ENCODE data around the gene RETREG2. TPM values are rescaled to one million over a fixed set of nuclear protein-coding genes. Genes with fewer than 3 reads are reported as not detected.
A peak's percentile ranks its signal among the peaks of the same experiment; 100 is the strongest.

The RETREG2 gene
- total RNA-seq, 2 experiments from 2014 or later: 44.0 to 44.1 TPM

DNA sequence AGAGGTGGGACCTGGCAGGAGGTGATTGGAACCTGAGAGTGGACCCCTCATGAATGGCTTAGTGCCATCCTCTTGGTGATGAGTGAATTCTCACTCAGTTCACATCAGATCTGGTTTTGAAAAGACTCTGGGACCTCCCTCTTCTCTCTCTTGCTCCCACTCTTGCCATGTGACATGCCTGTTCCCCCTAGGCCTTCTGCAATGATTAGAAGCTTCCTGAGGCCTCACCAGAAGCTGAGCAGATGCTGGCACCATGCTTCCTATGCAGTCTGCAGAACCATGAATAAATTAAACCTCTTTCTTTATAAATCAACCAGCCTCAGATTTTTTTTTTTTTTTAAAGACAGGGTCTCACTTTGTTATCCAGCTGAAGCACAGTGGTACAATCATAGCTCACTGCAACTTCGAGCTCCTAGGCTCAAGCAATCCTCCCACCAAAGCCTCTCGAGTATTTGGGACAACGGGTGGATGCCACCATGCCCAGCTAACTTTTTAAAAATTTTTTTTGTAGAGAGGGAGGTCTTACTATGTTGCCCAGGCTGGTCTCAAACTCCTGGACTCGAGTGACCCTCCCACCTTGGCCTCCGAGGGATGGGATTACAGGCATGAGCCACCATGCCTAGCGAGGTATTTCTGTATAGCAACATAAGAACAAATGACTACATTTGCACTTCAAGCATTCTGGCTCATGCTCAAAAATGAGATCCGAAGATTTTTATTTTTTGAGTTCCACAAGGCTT, 26.5 kb downstream of the RETREG2 start:
- Mint-ChIP-seq H3K9me3 (peaks cover 7% of the 10 kb centered on the region), H3K27ac (no peak overlapping the region), H3K4me1 (ENCODE audit: low read depth) (peaks cover 29% of the 10 kb centered on the region), H3K4me3 (no peak overlapping the region), H3K36me3 (ENCODE audit: low read depth) (peaks cover 9% of the 10 kb centered on the region), H3K27me3 (ENCODE audit: low read depth) (no peaks in the 10 kb centered on the region)
- DNase-seq: no peak
- CTCF ChIA-PET: interaction anchor here (0.6 kb wide), 1 partner anchor 12 kb away, joined by 3 read pairs; no protein-coding TSS in a partner anchor
- intact Hi-C loops (cut with micrococcal nuclease): no loop called here

DNA sequence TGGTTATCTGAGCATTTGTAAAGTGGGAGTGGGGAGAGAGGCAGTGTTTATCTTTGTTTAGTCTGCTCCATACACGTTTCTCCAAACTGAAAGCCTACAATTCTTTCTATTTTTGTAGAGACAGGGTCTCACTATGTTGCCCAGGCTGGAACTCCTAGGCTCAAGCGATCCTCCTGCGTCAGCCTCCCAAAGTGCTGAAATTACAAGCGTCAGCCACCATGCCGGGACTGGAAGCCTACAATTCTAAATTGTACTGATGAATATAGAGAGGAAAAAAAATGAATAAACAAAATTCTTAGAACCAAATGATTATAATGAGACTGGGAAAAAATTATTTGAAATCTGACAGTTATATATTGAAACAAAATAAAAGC, 27.1 kb downstream of the RETREG2 start:
- intact Hi-C loops (cut with micrococcal nuclease): no loop called here
- Mint-ChIP-seq H3K4me3 (peak overlapping the region; percentile 32), H3K36me3 (ENCODE audit: low read depth) (peaks cover 9% of the 10 kb centered on the region), H3K9me3 (peaks cover 7% of the 10 kb centered on the region), H3K27me3 (ENCODE audit: low read depth) (no peaks in the 10 kb centered on the region), H3K27ac (peak overlapping the region; percentile 30), H3K4me1 (ENCODE audit: low read depth) (peaks cover 32% of the 10 kb centered on the region)
- no peak for DNase-seq
- CTCF ChIA-PET: interaction anchor here (0.6 kb wide), 1 partner anchor 109 kb away, joined by 3 read pairs; no protein-coding TSS in a partner anchor

DNA sequence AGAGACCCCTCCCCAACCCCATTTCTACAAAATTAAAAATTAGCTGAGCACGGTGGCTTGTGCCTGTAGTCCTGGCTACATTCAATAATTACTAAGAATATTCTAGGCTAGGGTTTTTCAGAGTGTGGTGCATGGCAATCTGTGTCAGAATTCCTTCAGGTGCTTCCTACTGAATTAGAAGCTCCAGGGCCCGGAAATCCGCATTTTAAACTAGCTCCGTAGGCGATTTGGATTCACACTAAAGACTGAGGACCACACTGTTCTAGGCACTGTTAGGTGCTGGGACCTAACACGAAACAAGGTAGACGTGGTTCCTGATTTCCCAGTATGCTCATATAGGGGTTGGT, 27.9 kb downstream of the RETREG2 start:
- H3K4me1 Mint-ChIP-seq (ENCODE audit: low read depth): peaks cover 29% of the 10 kb centered on the region
- CTCF ChIA-PET: interaction anchor here (0.9 to 4.0 kb wide), 13 partner anchors 9 to 308 kb away, joined by 3 to 21 read pairs (median 5); partner anchors contain the start of genes CNPPD1, DNAJB2, NHEJ1 and SLC23A3

DNA sequence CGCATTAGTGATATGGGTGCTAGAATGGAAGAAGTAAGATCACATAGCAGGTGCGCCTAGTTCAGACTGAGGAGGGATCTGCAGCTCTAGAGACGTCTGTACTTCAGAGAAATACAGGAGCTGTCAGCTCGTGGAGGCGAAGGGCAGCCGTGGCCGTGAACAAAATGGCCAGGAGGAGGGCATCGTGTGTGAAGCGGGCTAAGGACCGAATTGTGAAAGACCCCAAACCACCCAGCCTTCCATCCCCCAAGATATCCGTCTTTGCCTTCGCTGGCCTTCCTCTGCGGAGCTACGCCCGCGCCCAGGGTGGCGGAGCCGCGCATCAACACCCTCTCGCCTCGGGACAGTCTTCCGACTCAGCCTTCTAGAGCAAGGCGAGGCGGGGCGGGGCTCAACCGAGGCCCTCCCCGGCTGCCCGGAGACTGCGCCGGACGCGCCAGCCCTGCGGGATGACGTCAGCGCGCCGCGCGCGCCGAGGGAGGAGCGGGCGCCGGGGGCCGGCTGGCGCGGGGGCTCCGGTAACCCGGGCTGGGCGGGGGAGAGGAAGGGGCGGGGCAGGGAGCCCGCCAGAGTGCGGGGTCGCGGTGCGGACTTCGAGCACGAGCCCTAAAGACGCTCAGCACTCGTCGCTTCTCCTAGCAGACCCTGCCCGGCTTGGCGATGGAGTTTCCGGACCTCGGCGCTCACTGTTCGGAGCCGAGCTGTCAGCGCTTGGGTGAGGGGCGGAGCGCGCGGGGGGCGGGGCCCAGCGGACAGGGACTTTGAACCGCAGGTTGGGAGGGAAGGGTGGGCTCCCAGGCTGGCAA, 28.5 kb downstream of the RETREG2 start, which contains the start of gene ZFAND2B:
TSS of gene ZFAND2B (plus strand) at position 455 of the 806 bp plus-strand sequence. CDS start at position 661, 206 bp downstream.
- Mint-ChIP-seq H3K9me3 (peaks cover 3% of the 10 kb centered on the region), H3K4me3 (peak within 1 kb of the TSS; percentile 94), H3K27ac (peak within 1 kb of the TSS; percentile 96), H3K36me3 (ENCODE audit: low read depth) (peaks cover 9% of the 10 kb centered on the region), H3K27me3 (ENCODE audit: low read depth) (no peaks in the 10 kb centered on the region), H3K4me1 (ENCODE audit: low read depth) (peaks cover 32% of the 10 kb centered on the region)
- intact Hi-C loops (cut with micrococcal nuclease): loop anchor here (1.0 to 2.0 kb wide), 8 partner anchors 13 to 638 kb away; partner anchors contain the start of genes ANKZF1, ATG9A, CNOT9 and DNAJB2
- CTCF ChIA-PET: interaction anchor here (0.6 to 4.0 kb wide), 14 partner anchors 10 to 309 kb away, joined by 3 to 21 read pairs (median 4); partner anchors contain the start of genes CNPPD1, DNAJB2, NHEJ1 and SLC23A3
- DNase-seq: peak; percentile 94

More for the DNA sequence above, 27.9 kb downstream of the RETREG2 start:
- H3K27ac Mint-ChIP-seq: peak overlapping the region; percentile 96
- peaks cover 9% of the 10 kb centered on the region for H3K36me3 Mint-ChIP-seq (ENCODE audit: low read depth)
- no peak for DNase-seq
- H3K4me3 Mint-ChIP-seq: peak overlapping the region; percentile 94
- intact Hi-C loops (cut with micrococcal nuclease): loop anchor here (1.0 to 2.0 kb wide), 7 partner anchors 23 to 638 kb away; partner anchors contain the start of genes ANKZF1, ATG9A, CNOT9 and DNAJB2
- no peaks in the 10 kb centered on the region for H3K27me3 Mint-ChIP-seq (ENCODE audit: low read depth)
- H3K9me3 Mint-ChIP-seq: peaks cover 5% of the 10 kb centered on the region

DNA sequence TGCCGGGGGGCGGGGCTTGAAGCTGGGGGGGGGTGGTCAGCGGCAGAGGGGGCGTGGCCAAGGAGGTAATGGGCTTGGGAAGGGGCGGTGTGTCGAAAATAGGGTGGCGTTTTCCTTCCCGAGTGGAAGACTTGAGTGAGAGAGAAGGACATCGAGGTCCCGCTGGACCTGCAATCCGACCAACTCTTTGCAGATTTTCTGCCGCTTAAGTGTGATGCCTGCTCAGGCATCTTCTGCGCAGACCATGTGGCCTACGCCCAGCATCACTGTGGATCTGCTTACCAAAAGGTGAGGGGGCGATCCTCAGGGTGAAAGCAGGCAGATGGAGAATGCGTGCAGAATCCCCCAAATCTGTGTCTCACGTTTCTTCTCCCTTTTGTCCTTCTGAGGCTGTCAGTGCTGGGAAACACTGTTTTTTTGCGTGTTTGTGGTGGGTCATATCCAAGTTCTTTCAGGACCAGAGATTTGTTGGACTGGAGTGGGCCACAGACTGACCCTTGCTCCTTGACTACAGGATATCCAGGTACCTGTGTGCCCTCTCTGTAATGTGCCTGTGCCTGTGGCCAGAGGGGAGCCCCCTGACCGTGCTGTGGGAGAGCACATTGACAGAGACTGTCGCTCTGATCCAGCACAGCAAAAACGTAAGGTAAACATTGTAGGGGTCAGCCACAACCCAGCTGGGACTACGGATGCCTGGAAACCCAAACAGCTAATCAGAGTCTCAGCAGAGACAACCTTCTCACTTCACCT, 29.2 kb downstream of the RETREG2 start:
- Mint-ChIP-seq H3K4me3 (peak overlapping the region; percentile 94), H3K27me3 (ENCODE audit: low read depth) (no peaks in the 10 kb centered on the region), H3K9me3 (peaks cover 3% of the 10 kb centered on the region), H3K4me1 (ENCODE audit: low read depth) (peaks cover 32% of the 10 kb centered on the region), H3K27ac (peak overlapping the region; percentile 96), H3K36me3 (ENCODE audit: low read depth) (peaks cover 13% of the 10 kb centered on the region)
- DNase-seq: no peak
- CTCF ChIA-PET: interaction anchor here (0.5 to 4.0 kb wide), 15 partner anchors 24 to 166 kb away, joined by 3 to 21 read pairs (median 4); partner anchors contain the start of genes CNPPD1, DNAJB2, NHEJ1 and SLC23A3
- intact Hi-C loops (cut with micrococcal nuclease): loop anchor here (1.0 to 2.0 kb wide), 2 partner anchors 12 to 179 kb away; partner anchors contain the start of gene DNPEP

DNA sequence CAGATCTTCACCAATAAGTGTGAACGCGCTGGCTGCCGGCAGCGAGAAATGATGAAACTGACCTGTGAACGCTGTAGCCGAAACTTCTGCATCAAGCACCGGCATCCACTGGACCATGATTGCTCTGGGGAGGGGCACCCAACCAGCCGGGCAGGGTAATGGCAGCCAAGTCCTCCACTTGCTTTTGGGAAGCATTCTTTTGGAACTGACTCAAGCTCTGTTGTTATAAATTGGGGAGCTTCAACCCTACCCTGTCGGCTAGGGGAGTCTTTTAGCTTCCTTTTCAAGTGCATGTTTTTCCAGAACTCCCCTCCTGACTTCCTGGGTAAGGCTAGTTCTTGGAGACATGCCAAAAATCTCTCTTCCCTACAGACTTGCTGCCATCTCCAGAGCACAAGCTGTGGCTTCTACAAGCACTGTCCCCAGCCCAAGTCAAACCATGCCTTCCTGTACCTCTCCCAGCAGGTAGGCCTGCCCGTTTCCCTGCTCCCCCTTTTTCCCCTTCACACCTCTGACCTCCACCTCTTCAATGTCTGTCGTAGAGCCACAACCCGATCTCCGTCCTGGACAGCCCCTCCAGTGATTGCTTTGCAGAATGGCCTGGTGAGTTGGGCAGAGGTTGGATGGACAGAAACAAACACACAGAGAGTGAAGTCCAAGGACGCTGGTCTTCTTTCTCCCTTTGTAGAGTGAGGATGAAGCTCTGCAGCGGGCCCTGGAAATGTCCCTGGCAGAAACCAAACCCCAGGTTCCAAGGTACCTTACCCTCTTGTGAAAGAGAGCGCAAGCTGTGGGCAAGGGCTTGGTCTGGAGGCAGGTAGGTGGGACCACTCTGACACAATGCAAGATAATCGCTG, 30.0 kb downstream of the RETREG2 start:
- H3K27me3 Mint-ChIP-seq (ENCODE audit: low read depth): no peaks in the 10 kb centered on the region
- H3K27ac Mint-ChIP-seq: peak overlapping the region; percentile 78
- H3K4me1 Mint-ChIP-seq (ENCODE audit: low read depth): peaks cover 32% of the 10 kb centered on the region
- DNase-seq: no peak
- CTCF ChIA-PET: interaction anchor here (0.5 to 4.0 kb wide), 9 partner anchors 36 to 163 kb away, joined by 3 to 21 read pairs (median 4); partner anchors contain the start of gene DNAJB2
- H3K9me3 Mint-ChIP-seq: peaks cover 3% of the 10 kb centered on the region
- H3K4me3 Mint-ChIP-seq: peak overlapping the region; percentile 94
- peaks cover 13% of the 10 kb centered on the region for H3K36me3 Mint-ChIP-seq (ENCODE audit: low read depth)
- intact Hi-C loops (cut with micrococcal nuclease): loop anchor here (1.0 to 2.0 kb wide), 2 partner anchors 11 to 179 kb away; partner anchors contain the start of gene DNPEP

DNA sequence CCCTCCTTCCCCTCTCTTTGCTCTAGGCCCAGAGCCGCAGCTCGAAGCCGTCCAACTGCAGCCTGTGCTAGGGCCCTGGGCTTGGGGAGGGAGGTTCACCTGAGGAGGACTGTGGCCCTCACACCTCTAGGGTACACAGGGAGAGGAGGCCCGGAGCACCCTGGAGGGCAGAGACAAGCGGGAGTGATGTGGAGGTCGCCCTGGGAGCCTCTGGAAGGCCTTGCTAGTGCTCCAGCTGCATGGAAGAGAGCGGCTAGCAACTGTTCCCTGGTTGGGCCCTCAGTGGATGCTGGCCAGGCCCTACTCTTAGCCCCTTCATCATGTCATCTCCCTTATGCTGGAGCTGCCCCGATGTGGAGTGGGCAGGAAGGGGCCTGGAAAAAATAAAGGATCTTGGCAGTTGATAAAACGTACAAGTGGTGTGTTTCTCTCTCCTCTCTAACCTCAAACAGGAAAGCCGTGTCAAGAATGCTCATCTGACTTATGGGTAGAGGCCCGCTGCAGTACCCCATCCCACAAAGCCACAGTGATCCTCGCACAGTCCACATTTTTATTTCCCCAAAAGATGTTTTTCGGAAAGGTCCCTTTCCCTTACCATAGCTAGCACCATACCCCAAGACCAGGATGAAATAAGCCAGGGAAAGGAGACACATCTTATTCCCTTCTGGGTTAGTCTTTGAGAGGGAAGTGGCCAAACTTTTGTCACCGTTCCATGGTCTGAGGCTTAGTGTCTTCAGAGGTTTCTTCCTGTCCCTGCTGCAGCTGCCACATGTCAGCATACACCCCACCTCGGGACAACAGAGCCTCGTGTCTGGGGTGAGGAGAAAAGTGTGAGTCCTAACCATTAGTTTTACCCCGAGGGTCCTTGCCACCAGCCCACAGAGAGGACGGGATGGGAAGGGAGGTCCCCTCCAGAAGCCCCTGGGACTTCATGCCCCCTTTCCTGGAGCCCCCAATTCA, 31.4 kb downstream of the RETREG2 start:
- Mint-ChIP-seq H3K27ac (peak overlapping the region; percentile 78), H3K27me3 (ENCODE audit: low read depth) (no peaks in the 10 kb centered on the region), H3K36me3 (ENCODE audit: low read depth) (peaks cover 18% of the 10 kb centered on the region), H3K4me3 (no peak overlapping the region), H3K9me3 (peaks cover under 1% of the 10 kb centered on the region), H3K4me1 (ENCODE audit: low read depth) (peaks cover 32% of the 10 kb centered on the region)
- no peak for DNase-seq
- intact Hi-C loops (cut with micrococcal nuclease): no loop called here
- CTCF ChIA-PET: interaction anchor here (1.0 to 4.0 kb wide), 4 partner anchors 35 to 86 kb away, joined by 3 to 21 read pairs (median 4); no protein-coding TSS in a partner anchor

DNA sequence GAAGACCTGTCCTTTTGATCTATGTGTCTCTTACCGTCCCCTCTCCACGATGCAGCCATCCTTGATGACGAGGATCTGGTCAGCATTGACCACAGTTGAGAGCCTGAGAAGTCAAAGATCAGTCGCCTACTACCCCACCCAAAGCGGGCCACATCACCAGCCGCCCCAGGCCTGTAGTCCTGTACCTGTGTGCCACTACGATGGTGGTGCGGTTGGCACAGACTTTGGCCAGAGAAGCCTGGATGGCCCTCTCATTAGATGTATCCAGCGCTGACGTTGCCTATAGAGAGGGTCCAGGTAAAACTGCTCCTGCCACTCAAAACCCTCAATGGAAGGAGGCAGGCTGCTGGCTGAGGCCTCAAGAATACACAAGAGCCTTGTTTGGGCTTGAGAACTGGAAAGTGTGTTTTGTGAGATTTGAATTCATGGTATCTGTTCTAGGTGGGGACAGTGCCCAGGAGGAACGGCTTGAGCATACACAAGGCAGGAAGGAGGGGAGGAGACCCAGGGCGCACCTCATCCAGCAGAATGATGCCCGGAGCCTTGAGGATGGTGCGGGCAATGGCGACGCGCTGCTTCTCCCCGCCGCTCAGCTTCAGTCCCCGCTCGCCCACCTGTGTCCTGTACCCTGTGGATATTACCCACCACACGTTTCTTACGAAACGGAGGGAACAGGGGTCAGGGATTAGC, 32.3 kb downstream of the RETREG2 start:
- DNase-seq: no peak
- intact Hi-C loops (cut with micrococcal nuclease): no loop called here
- CTCF ChIA-PET: interaction anchor here (0.5 to 2.1 kb wide), 2 partner anchors 34 to 39 kb away, joined by 3 to 7 read pairs; partner anchors contain the start of gene CNPPD1

DNA sequence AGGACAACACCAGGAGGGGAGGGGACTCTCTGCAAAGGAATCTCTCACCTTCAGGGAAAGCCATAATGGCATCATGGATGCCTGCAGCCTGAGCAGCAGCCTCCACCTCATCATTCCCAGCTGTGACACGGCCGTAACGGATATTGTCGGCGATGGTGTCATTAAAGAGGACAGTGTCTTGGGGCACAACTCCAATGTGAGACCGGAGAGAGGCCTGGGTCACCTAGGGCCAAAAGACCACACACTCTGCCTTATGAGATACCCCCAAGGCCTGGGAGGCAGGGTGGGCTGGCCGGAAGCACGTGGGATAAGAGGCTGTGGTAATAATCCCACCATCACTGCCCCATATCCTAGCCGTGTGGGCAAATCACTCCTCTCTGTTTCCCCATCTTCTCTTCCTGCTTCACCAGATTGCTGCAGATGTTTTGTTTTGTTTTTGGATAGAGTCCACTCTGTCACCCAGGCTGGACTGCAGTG, 32.8 kb downstream of the RETREG2 start:
- peak overlapping the region; percentile 67 for H3K27ac Mint-ChIP-seq
- no peak overlapping the region for H3K4me3 Mint-ChIP-seq
- H3K4me1 Mint-ChIP-seq (ENCODE audit: low read depth): peaks cover 33% of the 10 kb centered on the region

More for the DNA sequence above, 32.3 kb downstream of the RETREG2 start:
- H3K4me3 Mint-ChIP-seq: no peak overlapping the region
- H3K9me3 Mint-ChIP-seq: no peaks in the 10 kb centered on the region
- H3K27ac Mint-ChIP-seq: no peak overlapping the region
- peaks cover 32% of the 10 kb centered on the region for H3K4me1 Mint-ChIP-seq (ENCODE audit: low read depth)
- no peaks in the 10 kb centered on the region for H3K27me3 Mint-ChIP-seq (ENCODE audit: low read depth)
- H3K36me3 Mint-ChIP-seq (ENCODE audit: low read depth): peaks cover 18% of the 10 kb centered on the region

More for the DNA sequence above, 32.8 kb downstream of the RETREG2 start:
- H3K9me3 Mint-ChIP-seq: no peaks in the 10 kb centered on the region
- no peak for DNase-seq
- peaks cover 18% of the 10 kb centered on the region for H3K36me3 Mint-ChIP-seq (ENCODE audit: low read depth)
- H3K27me3 Mint-ChIP-seq (ENCODE audit: low read depth): no peaks in the 10 kb centered on the region
- intact Hi-C loops (cut with micrococcal nuclease): loop anchor here (1.0 kb wide), 2 partner anchors 40 to 51 kb away; partner anchors contain the start of gene NHEJ1
- CTCF ChIA-PET: interaction anchor here (1.0 to 3.1 kb wide), 6 partner anchors 16 to 52 kb away, joined by 4 to 16 read pairs (median 8); partner anchors contain the start of genes ANKZF1, ATG9A, CNPPD1 and SLC23A3

Data from activated naive CD4-positive, alpha-beta T cell treated with anti-CD3 and anti-CD28 coated beads for 36 hours (primary cell).